HG03039 (cell line): ENCODE measurements around the gene WDR90.
"Not testable (repeated sequence)": the region's sequence is repeated elsewhere in the genome, so short reads cannot be mapped to it uniquely, and the experiment has no call there.

ENCODE experiments used
- ATAC-seq: cut with Tn5 transposase; IDR thresholded peaks from one replicate; pipeline ENCODE4 v1.9.1; 2021; ENCODE audit warnings: mild to moderate bottlenecking, moderate library complexity; ENCODE audit not compliant: unreplicated experiment

Gene WDR90

DNA sequence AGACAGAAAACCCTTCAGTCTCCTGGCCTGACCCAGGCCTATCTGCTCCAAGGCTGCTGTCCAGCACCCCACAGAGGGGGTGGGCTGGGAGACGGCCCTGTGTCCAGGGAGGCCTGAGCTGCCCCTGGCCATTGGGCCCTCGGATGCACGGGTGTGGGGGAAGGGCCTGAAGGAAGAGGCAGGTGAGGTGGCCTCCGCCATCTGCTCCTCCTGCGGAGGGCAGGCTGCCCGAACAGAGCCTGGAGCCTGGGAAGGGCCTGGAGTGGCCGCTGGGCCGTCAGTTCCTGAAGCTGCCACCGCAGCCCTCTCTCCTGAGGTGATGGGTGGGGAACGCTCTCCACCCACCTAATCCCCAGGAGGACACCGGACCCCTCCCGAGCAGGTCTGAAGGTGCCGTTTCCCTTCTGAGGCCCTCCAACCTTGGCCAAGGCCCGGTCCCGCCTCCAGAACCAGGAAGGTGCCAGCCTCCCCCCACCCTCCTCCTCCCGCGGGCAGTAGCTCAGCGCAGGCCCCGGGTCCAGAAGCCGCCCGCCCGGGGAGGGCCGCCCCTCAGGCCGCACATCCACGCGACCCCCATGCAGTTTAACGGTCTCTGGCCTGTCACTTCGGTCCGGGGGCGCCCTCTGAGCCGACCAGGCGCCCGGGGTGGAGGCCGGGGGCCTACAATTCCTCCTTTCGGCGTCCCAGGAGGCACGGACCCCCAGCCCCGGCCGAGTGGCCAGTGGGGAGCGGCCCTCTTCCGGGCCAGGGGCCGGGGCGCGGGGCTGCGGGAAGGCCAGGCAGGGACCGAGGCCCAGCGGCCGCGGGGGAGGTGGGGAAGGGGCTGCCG, 55.6 kb downstream of the WDR90 start:
- ATAC-seq: no peak

DNA sequence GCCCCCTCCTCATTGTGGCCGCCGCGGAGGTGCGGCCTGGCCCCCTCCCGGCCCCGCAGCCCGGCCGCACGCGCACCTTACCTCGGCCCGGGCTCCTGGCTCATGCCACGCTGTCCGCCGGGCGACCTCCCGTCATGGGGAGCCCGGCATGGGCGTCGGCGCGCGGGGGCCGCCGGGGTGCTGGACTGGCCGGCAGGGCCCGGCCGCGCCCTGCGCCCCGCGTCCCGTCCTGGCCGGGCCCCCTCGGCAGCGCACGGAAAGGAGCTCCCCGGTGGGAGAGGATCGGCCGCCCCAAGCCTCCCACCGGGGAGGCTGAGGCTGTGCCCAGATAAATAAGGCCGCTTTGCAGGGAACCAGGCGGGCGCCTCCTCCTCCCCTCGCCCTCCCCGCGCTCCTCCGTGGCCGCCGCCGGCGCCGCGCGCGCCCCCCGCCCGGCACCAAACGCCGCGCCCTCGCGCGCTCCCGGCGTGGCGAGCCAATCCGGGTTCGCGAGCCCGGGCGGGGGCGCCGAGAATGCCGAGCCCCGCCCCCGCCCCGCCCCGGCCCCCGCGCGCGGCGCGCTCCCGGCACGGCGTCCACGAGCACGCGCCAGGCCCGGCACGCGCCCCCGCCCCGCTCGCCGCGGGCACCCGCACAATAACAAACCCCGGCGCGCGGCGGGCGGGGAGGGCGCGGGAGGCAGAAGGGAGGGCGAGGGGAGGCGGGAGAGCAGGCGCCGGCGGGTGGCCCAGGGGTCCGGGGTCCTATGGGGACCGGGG, 56.4 kb downstream of the WDR90 start, which contains the start of gene FBXL16:
TSS of gene FBXL16 (minus strand) at position 371 of the 758 bp plus-strand sequence. CDS start 8,396 bp downstream, outside the sequence.
- ATAC-seq: no peak

DNA sequence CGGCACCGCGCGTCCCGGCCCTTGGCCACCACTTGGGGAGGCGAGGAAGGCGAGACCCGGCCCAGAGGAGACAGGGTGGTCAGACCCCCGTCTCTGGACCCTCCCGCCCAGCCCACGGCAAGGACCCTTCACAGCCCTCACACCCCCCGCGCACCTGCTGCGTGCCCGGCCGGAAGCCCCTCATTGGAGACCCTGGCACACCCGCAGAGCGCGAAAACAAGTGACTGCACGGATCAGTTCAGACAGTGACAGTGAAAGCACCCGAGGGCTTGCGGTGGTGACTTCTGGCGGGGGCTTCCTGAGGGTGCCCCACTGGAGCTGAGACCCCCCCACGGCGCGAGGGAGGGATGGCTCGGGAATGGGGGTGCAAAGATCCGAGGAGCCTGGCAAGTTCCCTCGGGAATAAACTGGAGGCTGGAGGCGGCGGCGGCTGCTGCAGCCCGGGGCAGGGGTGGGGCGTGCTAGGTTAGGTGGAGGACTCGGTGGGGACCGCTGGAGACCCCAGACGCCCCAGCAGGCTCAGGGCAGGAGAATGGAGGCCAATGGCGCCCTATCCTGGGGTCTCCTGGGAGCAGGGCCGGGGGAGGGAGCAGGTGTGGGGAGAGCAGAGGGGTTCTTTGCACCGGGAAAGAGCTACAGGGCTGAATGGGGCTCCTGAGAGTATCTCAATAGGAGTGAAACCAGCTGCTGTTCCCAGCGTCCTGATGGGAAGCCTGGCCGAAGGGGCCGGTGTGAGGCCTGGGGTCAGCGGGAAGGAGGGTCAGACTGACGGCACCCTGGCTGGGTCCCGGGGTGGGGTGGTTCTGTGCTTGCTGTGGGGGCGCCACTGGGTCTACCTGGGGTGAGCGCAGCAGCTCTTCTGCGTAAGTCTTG, 57.3 kb downstream of the WDR90 start:
- ATAC-seq: no peak

GRCh38 chr16:707062-707538, 57.9 kb downstream of the WDR90 start:
- no peak for ATAC-seq

DNA sequence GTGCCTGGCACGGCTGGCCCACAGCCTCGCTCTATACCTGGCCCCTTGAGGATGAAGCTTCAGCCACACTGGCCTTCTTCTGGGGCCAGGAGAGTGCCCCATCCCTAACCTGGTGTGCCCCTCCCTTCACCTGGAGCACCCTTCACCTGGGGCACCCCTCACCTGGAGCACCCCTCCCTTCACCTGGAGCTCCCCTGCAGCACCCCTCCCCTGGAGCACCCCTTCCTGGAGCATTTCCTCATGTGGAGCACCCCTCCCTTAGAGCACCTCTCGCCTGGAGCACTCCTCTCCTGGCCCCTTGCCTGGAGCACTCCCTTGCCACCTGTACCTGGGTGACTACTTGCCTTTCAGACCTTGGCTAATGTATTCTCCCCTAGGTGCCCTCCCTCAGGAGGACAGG, 58.9 kb downstream of the WDR90 start:
- no peak for ATAC-seq

DNA sequence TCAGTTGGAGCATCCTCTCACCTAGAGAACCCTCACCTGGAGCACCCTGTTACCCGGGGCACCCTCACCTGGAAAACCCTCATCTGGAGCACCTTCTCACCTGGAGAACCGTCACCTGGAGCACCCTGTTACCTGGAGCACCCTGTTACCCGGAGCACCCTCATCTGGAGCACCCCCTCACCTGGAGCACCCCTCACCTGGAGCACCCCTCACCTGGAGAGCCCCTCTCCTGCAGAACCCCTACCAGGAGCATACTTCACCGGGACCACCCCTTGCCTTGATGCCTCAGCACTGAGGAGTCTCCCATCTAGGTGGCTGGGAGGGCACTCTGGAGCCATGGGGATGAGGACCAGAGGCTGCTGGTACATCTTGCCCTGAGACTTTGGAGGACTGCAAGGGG, 59.8 kb downstream of the WDR90 start:
- no peak for ATAC-seq

DNA sequence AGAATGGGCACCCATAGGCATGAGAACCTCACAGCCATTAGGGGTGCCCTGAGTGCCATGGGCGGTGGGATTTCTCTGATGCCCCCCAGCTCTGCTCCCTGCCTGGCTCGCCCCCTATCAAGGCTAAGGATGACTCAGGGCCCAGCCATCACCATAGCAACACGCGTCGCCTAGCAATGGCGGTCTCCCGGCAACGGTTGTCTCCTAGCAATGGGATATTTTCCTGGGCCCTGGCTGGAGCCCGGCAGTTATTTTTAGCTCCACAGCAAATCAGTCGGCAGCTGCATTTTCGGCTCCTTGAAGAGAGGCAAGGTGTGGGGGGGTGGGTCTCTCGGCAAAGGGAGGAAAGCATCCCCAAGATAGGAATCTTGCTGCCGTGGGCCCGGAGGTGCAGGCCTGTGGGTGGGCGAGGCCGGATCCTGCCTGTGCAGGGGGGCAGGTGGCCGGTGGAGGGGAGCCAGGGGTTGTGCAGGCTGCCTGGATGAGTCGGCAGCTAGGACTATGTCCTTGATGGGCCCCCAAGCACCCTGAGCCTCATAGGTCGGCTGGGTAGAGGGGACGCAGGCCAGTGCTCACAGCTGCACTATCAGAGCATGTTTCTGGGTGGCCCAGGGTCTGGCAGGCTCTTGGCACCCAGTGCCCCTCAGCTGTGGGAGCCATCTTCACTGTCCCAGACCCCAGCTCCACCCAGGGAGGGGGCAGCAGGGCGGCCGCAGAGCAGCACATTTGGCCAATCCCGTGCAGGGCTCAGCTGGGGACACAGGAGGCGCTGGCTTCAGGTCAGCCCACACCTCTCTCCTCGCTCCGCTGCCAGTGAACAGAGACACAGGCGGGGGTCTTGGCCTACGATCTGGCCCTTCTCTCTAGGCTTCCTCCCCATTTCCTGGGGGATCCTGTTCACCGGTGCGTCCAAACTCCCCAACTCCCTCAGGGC, 60.7 kb downstream of the WDR90 start:
- no peak for ATAC-seq

DNA sequence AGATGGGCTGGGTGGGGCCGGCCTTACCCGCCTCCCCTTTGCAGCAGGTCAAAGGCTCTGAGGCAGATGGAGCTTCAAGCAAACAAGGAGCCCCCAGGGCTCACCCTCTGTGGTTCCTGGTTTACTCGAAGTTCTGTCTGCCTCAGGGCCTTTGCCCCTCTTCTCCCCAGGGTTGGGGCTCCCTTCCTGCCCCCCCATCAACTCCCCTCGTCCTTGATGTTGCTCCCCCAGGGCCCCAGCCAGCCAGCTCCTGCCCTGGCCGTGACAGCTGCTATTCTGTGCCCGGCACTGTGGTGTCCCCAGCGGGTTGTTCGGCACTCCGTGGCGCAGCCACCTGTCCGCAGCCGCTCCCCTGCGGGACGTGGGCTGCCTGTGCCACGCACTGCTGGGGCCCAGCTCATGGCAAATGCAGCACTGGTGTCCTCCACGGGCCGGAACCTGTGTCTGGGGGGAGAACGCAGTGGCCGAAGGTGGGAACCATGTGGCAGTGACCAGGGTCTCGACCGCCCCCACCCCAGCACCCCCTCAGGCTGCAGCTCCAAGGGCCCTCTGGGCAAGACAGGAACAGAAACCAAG, 61.4 kb downstream of the WDR90 start:
- no peak for ATAC-seq

GRCh38 chr16:711084-711483, 61.9 kb downstream of the WDR90 start:
- no peak for ATAC-seq

- ATAC-seq: no peak
Measured at GRCh38 chr16:711548-712320, 62.6 kb downstream of the WDR90 start.

DNA sequence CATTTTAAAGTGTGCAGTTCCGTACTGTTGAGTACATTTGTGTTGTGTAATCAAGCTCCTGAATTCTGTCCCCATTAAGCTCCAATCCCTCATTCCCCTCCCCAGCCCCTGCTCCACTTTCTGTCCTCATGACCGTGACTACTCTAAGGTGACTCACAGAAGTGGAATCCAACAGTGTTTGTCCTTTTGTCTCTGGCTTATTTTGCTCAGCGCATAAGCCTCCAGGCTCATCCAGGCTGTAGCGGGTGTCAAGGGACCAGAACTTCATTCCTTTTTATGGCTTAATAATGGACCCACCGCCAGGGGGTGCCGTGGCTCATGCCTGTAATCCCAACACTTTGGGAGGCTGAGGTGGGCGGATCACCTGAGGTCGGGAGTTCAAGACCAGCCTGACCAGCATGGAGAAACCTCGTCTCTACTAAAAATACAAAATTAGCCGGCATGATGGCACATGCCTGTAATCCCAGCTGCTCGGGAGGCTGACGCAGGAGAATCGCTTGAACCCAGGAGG, 63.6 kb downstream of the WDR90 start:
- not testable (repeated sequence) for ATAC-seq

GRCh38 chr16:714079-714478, 64.9 kb downstream of the WDR90 start:
- no peak for ATAC-seq

DNA sequence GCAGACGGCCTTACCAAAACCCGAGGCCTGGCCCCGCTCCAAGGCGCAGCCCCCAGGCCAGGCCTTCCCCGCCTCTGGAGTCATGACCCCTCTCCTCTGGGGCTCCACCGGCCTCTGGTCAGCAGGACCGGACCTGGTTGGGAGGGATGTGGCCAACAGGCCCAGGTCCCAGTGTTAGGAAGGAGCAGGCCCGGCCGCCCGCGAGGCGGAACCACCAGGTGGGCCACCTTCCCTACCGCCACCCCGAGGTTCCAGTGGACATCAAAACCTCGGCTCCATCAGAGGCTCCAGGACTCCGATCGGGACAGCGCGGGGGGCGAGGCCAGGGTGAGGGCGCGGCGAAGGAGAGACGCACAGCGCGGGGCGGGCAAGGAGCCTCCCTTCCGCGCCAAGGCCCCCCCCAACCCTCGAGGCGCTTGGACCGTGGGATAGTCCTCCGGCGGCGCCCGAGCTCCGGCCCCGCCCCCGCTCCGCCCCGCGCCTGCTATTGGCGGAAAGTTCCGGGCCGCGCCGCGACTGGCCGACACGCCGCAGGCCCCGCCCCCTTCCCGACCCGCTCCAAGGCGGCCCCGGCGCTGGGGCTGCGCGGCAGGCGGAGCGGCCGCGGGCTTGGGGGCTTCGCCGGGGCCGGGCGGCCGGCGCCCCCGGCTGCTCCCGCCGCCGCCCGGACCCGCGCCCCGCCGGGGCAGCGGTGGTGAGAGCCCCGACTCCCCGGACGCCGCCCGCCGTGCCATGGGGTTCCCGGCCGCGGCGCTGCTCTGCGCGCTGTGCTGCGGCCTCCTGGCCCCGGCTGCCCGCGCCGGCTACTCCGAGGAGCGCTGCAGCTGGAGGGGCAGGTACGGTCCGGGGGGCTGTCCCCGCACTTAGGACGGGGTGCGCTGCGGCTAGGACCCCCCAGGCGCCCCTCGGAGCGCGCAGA, 65.7 kb downstream of the WDR90 start, which contains the start of gene METRN:
TSS of gene METRN (plus strand) at position 561 of the 919 bp plus-strand sequence. CDS start at position 733, 172 bp downstream.
- ATAC-seq: no peak

GRCh38 chr16:715477-716199, 66.5 kb downstream of the WDR90 start:
- no peak for ATAC-seq

DNA sequence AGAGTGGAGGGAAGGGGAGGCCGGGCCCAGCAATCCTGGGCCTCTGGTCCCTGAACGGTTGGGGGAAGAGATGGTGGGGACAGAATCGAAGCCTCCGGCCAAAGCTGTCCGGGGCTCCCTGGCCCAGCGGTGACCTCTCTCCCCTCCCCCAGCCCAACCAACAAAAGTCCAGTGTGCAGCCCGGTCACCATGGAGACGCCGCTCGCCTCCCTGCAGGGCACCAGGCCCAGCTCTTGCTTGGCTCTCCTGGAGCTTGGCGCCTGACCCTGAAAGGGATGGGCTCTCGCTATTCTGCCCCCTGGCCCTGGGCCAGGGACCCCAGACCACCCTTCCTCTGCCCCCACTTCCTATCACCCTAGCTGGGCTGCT, 67.0 kb downstream of the WDR90 start:
- ATAC-seq: no peak

GRCh38 chr16:716768-717325, 67.7 kb downstream of the WDR90 start:
- ATAC-seq: no peak
